RWPE1 (cell line): ENCODE results near the gene EFNA5.

Source experiments
- CTCF ChIA-PET: fragments of 350-600 bp; sonication (Branson Sonifier 250); formaldehyde crosslinking; extraction: SDS; loops from one replicate; lab custom pipeline; 2021; lab: Yijun Ruan, JAX
- POLR2A ChIA-PET: fragments of 400-600 bp; formaldehyde crosslinking; extraction: SDS; loops from one replicate; lab custom pipeline; 2020; ENCODE audit warnings: antibody characterized with exemption; ENCODE audit not compliant: low non-redundant PET; lab: Yijun Ruan, JAX
- DNase-seq: peaks from one replicate; pipeline ENCODE4 v3.0.0; 2012; ENCODE audit warnings: low spot score
- H3K27ac ChIP-seq: fragments of 450-650 bp; 2 replicates; pipeline ENCODE4 v1.5.1; 2017
- TF ChIP-seq, protein P1 (sequence below): fragments of 450-650 bp; conservative IDR thresholded peaks from 2 replicates; pipeline ENCODE4 v1.5.1; 2017; ENCODE audit warnings: low read depth, mild to moderate bottlenecking

Gene EFNA5

DNA sequence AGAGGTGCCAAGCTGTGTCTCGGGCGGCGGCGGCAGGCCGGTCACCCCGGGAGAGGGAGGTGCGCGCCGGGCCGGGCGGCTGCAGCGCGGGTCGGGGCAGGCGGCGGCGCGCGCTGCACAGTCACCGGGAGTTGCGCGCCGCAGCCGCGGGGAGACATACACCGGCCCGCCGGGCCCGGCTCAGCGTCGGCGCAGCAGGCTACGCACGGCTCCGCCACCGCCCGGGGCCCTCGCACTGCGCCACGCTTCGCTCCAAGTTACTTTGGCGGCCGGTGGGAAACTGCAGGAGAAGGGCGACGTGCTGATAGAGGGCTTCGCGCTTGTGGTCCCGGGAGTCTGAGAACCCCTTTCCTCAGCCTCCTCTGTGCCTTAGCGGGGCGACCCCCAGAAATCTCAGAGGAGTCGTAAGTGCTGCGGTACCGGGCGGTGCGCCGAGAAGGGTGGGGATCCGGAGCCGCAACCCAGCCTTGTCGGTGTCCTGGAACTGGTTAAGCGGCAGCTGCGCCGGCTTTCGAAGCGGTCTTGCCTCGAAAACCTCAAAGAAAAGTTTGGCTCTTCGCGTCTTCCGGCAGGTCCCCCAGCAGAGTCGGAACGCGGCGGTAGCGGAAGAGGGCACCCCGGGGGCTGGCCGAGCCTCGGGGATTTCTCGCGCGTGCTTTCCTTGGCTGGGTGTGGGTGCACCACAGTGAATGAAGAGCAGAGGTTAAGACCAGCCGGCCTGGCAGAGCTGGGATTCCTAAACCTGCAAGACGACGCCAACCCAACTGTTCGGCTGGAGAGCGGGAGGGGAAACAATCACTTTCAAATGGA is at the start of gene EFNA5:
Gene EFNA5 (minus strand): TSS at position 6 of the 810 bp plus-strand sequence.
- TF ChIP-seq, protein P1, sequence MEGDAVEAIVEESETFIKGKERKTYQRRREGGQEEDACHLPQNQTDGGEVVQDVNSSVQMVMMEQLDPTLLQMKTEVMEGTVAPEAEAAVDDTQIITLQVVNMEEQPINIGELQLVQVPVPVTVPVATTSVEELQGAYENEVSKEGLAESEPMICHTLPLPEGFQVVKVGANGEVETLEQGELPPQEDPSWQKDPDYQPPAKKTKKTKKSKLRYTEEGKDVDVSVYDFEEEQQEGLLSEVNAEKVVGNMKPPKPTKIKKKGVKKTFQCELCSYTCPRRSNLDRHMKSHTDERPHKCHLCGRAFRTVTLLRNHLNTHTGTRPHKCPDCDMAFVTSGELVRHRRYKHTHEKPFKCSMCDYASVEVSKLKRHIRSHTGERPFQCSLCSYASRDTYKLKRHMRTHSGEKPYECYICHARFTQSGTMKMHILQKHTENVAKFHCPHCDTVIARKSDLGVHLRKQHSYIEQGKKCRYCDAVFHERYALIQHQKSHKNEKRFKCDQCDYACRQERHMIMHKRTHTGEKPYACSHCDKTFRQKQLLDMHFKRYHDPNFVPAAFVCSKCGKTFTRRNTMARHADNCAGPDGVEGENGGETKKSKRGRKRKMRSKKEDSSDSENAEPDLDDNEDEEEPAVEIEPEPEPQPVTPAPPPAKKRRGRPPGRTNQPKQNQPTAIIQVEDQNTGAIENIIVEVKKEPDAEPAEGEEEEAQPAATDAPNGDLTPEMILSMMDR: no peak
- DNase-seq: peak; percentile 53
- CTCF ChIA-PET: interaction anchor here (0.5 to 0.9 kb wide), 4 partner anchors 100 to 567 kb away, joined by 3 to 5 read pairs (median 4); no protein-coding TSS in a partner anchor
- POLR2A ChIA-PET: no interaction called here
- peak within 1 kb of the TSS; percentile 99 for H3K27ac ChIP-seq

DNA sequence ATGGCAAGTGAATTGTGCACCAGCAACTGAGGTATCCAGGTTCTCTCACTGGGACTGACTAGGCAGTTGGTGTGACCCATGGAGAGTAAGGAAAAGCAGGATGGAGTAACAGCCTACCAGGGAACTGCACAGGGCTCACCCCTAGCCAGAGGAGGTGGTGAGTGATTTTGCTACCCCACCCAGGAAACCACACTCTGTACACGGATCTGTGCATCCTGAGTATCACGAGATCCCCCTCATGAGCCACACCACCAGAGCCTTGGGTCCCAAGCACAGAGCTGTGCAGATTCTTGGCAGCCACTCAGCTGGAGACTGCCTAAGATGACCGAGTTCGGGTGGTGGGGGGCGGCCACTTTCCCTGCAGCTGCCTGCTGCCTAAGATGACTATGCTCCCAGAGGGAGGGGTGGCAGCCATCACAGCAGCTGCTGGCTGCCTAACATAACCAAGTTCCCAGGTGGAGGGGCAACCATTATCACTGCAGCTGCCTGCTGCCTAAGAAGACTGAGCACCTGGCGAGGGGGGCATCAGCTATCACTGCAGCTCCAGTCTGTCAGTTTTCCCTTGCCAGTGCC is 48.4 kb upstream of the EFNA5 start:
- DNase-seq: no peak
- H3K27ac ChIP-seq: no peak overlapping the region
- ChIA-PET POLR2A (no interaction called here), CTCF (interaction anchor here (0.6 to 0.7 kb wide), 2 partner anchors 31 to 1181 kb away, joined by 3 read pairs; no protein-coding TSS in a partner anchor)
- TF ChIP-seq, protein P1: no peak

DNA sequence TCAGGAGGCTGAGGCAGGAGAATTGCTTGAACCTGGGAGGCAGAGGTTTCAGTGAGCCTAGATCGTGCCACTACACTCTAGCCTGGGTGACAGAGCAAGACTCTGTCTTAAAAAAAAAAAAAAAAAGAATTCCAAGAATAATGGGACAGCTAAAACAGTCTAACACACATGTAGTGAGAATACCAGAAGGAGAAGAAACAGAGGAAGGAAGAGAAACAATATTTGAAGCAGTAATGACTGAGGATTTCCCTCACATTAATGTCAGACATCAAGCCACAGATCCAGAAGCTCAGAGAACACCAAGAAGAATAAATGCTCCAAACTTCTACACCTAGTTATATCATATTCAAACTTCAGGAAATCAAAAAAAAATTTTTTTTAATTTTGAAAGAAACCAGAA is 47.1 kb upstream of the EFNA5 start:
- no peak for DNase-seq
- ChIA-PET POLR2A (no interaction called here), CTCF (no interaction called here)
- TF ChIP-seq, protein P1: no peak
- H3K27ac ChIP-seq: no peak overlapping the region

DNA sequence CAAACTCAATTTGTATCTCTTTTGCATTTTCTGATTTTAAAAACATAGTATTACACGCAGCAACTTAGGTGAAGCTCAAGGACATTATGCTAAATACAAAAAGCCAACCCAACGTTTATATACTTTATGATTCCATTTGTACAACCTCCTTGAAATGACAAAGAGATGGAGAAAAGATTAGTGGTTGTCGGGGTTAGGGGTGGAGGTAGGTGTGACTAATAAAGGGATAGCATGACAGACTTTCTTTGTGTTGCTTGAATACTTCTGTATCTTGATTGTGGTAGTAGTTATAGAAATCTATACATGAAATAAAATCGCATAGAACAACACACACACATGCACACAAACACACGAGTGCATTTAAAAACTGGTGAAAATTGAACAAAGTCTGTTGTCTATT is 42.5 kb upstream of the EFNA5 start:
- TF ChIP-seq, protein P1: no peak
- ChIA-PET CTCF (no interaction called here), POLR2A (no interaction called here)
- no peak for DNase-seq
- H3K27ac ChIP-seq: no peak overlapping the region

DNA sequence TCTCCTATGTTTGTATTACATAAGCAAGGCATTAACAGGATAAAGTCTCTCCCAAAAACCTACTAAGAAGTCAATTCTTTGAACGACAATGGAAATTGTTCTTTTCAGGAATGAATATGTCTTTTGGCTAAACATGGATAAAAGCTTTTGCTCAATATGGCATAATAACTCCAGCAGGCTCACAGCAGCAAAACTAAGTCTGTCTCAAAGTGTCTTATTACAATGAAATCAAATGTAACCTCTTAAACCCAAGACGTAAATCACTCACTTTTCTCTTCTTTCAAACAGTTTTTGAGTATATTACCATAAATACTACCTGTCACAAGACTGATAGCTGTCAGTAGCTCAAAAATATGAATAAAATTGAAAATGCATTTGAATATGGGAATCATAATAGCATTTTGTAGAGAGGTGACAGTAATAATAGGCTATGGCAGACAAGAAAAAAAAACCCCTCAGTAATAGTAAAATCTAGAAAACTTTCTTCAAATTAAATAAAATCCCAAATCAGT is 41.7 kb upstream of the EFNA5 start:
- TF ChIP-seq, protein P1: no peak
- no peak for DNase-seq
- ChIA-PET CTCF (interaction anchor here (0.7 kb wide), 1 partner anchor 139 kb away, joined by 3 read pairs; no protein-coding TSS in a partner anchor), POLR2A (no interaction called here)
- H3K27ac ChIP-seq: no peak overlapping the region

DNA sequence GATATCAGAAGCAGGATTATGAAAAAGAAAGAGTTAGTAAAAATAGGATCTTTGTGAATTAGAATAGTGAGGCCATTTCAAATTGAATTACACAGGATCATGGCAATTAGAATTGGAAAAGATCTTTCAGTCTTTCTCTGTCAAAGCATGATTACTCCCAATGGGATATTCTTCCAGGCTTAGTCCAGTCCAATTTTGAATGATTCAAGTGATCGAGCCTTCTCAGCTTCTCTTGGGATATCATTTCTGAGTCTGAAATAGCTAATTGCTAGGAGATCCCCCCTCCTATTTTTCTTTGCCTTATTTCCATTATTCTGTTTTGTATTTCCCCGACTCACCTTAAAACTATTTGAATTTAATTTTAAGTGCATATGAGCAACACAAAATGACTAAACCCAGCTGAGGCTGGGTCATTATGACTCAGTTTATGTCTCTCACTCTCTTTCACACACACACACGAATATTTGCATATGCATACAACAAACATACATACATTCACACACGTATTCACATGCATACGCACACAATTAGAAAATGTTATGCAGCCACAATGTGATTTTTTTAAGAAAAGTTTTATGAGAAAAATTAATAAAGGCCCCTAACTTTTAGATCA is 34.8 kb upstream of the EFNA5 start:
- no peak overlapping the region for H3K27ac ChIP-seq
- TF ChIP-seq, protein P1: no peak
- ChIA-PET POLR2A (interaction anchor here (0.6 kb wide), 1 partner anchor 9 kb away, joined by 6 read pairs; no protein-coding TSS in a partner anchor), CTCF (interaction anchor here (0.6 kb wide), 1 partner anchor 590 kb away, joined by 4 read pairs; no protein-coding TSS in a partner anchor)
- peak; percentile 74 for DNase-seq
